ENCODE data around the gene TJP3. TPM values are rescaled to one million over a fixed set of nuclear protein-coding genes. Genes with fewer than 3 reads are reported as not detected.

TJP3 gene
- total RNA-seq, 2 donors from 2014 or later = 1.1 TPM; not detected in 1

GRCh38 chr19:3771906-3772455, 63.8 kb downstream of the TJP3 start, which contains the start of gene RAX2:
RAX2 (minus strand) TSS chr19:3772228; CDS start chr19:3771742, 486 bp downstream.
- Histone ChIP-seq H3K27ac (no peak within 1 kb of the TSS), H3K4me3 (no peak within 1 kb of the TSS), H3K27me3 (no peaks in the 10 kb centered on the region), H3K4me1 (no peaks in the 10 kb centered on the region), H3K36me3 (peaks cover 15% of the 10 kb centered on the region), H3K9me3 (no peaks in the 10 kb centered on the region)
- DNase-seq (ENCODE audit: low spot score) = no peak
- TF ChIP-seq CTCF (IDR thresholded peaks at IDR 0.05) = no peak

GRCh38 chr19:3773814-3774515, 65.8 kb downstream of the TJP3 start:
- H3K27me3 ChIP-seq = no peaks in the 10 kb centered on the region
- H3K9me3 ChIP-seq = no peaks in the 10 kb centered on the region
- no peak for DNase-seq (ENCODE audit: low spot score)
- no peak overlapping the region for H3K4me3 ChIP-seq
- no peak for TF ChIP-seq CTCF (IDR thresholded peaks at IDR 0.05)
- H3K36me3 ChIP-seq = no peaks in the 10 kb centered on the region
- H3K27ac ChIP-seq = no peak overlapping the region
- H3K4me1 ChIP-seq = no peaks in the 10 kb centered on the region

DNA sequence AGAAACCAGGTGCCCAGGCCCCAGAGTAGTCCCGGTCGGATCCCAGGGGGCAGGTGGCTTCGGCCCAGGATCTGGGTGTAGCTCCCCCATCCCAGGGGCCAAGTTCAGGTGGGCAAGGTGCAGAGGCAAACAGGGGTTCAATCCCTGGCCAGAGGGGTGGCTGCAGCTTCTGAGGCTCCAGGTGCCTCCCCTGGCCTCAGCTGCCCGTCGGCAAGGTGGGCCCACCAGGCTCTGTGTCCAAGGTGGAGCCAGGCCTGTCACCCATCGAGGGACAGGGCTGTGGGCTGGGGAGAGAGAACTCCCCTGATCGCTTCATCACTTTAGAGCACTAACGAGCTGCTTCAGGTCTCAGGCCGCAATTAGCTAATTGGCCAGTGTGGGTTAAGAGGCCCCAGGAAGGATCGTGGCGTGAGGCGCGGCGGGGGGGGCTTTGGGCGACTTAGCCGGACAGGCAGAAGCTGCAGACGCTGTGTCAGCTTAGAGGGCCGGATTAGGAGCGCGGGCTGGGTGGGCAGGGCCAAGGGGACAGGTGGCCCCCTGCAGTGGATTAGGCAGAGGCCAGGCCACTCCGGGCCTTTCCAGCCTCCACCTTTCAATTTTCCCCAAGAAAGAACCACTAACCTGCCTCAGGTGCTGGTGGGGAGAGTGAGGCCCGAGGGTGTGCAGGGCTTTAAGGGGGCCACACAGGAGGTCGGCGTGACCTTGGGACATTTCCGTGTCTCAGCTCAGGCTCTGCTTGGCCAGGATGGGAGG, 66.6 kb downstream of the TJP3 start:
- Histone ChIP-seq H3K9me3 (no peaks in the 10 kb centered on the region), H3K4me3 (no peak overlapping the region), H3K36me3 (no peaks in the 10 kb centered on the region), H3K27me3 (no peaks in the 10 kb centered on the region), H3K4me1 (no peaks in the 10 kb centered on the region), H3K27ac (no peak overlapping the region)
- no peak for DNase-seq (ENCODE audit: low spot score)
- TF ChIP-seq CTCF (IDR thresholded peaks at IDR 0.05) = no peak

GRCh38 chr19:3775374-3775711, 67.2 kb downstream of the TJP3 start:
- no peak for DNase-seq (ENCODE audit: low spot score)
- Histone ChIP-seq H3K9me3 (no peaks in the 10 kb centered on the region), H3K27me3 (no peaks in the 10 kb centered on the region), H3K36me3 (no peaks in the 10 kb centered on the region), H3K4me3 (no peak overlapping the region), H3K4me1 (no peaks in the 10 kb centered on the region), H3K27ac (no peak overlapping the region)
- TF ChIP-seq CTCF (IDR thresholded peaks at IDR 0.05) = no peak

DNA sequence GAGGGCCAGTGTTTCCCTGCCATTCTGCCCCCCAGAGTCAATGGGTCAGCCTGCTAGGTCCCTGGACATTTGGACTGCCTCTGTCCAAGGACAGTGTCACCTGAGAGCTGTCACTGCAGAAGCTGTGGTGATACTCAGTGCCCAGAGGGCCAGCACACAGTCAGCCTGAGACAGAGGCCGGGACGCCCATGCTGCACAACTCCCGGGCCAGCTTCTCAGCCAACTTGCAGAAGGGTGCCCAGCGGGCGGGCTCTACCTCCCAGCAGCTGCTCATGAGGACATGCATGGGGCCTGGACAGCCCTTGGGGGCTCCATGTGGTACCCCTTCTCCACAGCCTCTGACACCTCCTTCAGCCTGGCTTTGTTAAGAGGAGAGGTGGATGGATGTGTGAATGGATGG, 67.6 kb downstream of the TJP3 start:
- no peak for DNase-seq (ENCODE audit: low spot score)
- no peak overlapping the region for H3K4me3 ChIP-seq
- no peaks in the 10 kb centered on the region for H3K36me3 ChIP-seq
- H3K9me3 ChIP-seq = peaks cover 0 to 4% of the 10 kb centered on the region in 2 donors
- no peaks in the 10 kb centered on the region for H3K27me3 ChIP-seq
- H3K4me1 ChIP-seq = no peaks in the 10 kb centered on the region
- no peak overlapping the region for H3K27ac ChIP-seq
- TF ChIP-seq CTCF (IDR thresholded peaks at IDR 0.05) = no peak

All from right atrium auricular region (tissue), 2 donors.